Astrocyte of the cerebellum (primary cell): ENCODE data around the gene DNAJB1.
A peak's percentile ranks its signal among the peaks of the same experiment; 100 is the strongest.
"Not testable (repeated sequence)": the region's sequence is repeated elsewhere in the genome, so short reads cannot be mapped to it uniquely, and the experiment has no call there.

Source experiments
- DNase-seq: peaks from one replicate; pipeline ENCODE4 v3.0.0-alpha.2; 2011; ENCODE audit warnings: low read depth
- H3K4me3 ChIP-seq: 2 replicates; pipeline ENCODE4 v1.5.1; 2011; ENCODE audit warnings: mild to moderate bottlenecking, low read depth, low read length, moderate library complexity
- in situ Hi-C: cut with HindIII; loops from 2 replicates; pipeline ENCODE4 v1.10.0; 2017; ENCODE audit warnings: low sequenced_read_pairs
- TF ChIP-seq, protein P1 (sequence below): IDR thresholded peaks from 2 replicates; pipeline ENCODE4 v1.5.1; 2012; ENCODE audit warnings: low read length, low read depth, moderate library complexity, mild to moderate bottlenecking; ENCODE audit errors: missing control alignments

Gene DNAJB1

DNA sequence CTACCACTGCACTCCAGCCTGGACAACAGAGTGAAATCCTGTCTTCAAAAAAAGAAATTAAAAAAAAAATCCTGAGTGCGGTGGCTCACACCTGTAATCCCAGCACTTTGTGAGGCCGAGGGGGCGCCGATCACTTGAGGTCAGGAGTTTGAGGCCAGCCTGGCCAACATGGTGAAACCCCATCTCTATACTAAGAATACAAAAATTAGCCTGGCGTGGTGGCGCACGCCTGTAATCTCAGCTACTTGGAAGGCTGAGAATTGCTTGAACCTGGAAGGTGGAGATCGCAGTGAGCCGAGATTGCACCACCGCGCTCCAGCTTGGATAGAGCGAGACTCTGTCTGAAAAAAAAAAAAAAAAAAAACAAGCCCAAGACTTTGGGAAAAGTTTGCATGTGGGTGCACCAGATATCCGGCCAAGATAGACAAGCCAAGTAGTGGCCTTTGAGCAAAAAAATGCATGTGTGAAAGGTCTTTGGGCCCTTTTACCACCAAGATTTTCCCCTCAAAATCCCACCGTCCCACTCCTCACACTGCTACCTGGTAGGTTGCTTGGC is 5.7 kb downstream of the DNAJB1 start:
- in situ Hi-C loops, result loop anchor here (25.0 kb wide), 1 partner anchor 100 kb away; the partner anchor contains the start of gene DDX39A
- TF ChIP-seq, protein P1, sequence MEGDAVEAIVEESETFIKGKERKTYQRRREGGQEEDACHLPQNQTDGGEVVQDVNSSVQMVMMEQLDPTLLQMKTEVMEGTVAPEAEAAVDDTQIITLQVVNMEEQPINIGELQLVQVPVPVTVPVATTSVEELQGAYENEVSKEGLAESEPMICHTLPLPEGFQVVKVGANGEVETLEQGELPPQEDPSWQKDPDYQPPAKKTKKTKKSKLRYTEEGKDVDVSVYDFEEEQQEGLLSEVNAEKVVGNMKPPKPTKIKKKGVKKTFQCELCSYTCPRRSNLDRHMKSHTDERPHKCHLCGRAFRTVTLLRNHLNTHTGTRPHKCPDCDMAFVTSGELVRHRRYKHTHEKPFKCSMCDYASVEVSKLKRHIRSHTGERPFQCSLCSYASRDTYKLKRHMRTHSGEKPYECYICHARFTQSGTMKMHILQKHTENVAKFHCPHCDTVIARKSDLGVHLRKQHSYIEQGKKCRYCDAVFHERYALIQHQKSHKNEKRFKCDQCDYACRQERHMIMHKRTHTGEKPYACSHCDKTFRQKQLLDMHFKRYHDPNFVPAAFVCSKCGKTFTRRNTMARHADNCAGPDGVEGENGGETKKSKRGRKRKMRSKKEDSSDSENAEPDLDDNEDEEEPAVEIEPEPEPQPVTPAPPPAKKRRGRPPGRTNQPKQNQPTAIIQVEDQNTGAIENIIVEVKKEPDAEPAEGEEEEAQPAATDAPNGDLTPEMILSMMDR, result no peak
- no peak for DNase-seq
- H3K4me3 ChIP-seq, result no peak overlapping the region

DNA sequence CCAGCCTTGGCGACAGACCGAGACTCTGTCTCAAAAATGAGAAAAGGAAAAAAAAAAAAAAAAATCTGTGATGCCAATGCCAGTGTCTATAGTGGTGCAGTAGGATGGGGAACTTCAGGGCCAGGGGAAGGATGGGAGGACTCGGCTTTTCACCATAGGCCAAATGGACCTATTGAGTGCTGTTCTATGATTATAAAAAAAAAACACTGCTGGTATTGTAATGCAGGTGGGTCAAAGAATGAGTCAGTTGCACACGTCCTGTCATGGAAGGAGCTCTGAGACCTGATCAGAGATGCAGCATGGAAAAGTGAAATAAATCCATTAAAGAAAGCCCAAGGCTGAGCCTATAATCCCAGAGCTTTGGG is 7.0 kb downstream of the DNAJB1 start:
- DNase-seq, result no peak
- in situ Hi-C loops, result loop anchor here (25.0 kb wide), 1 partner anchor 99 kb away; the partner anchor contains the start of gene DDX39A
- no peak overlapping the region for H3K4me3 ChIP-seq
- TF ChIP-seq, protein P1, result no peak

DNA sequence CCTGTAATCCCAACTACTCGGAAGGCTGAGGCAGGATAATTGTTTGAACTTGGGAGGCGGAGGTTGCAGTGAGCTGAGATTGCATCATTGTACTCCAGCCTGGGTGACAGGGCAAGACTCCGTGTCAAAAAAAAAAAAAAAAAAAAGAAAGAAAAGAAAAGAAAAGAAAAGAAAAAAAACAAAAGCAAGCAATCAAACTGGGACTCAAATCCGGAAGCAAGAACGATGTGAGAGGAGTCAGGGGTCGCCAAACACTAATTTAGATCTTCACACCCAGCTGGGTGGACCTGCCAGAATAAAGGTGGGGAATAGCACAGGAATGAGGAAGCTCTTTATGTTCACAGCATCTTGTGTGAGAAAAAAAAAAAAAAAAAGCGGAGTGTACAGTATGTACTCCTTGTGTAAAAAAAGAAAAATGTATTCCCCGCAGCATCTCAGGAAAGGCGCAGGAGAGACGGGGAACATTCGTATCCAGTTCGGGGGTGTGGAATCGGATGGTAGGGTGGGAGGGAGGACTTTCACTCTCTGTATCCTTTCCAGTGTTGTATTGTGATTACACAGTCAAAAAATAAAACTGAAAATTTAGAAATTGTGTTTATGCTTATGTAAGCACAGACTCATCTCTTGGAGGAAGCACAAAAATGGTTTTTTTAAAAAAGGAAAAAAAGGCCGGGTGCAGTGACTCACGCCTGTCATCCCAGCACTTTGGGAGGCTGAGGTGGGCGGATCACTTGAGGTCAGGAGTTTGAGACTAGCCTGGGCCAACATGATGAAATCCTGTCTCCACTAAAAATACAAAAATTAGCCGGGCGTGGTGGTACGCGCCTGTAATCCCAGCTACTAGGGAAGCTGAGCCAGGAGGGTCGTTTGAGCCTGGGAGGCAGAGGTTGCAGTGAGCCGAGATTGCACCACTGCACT is 7.6 kb downstream of the DNAJB1 start:
- in situ Hi-C loops, result loop anchor here (25.0 kb wide), 1 partner anchor 98 kb away; the partner anchor contains the start of gene DDX39A
- H3K4me3 ChIP-seq, result no peak overlapping the region
- TF ChIP-seq, protein P1, result no peak
- DNase-seq, result no peak

DNA sequence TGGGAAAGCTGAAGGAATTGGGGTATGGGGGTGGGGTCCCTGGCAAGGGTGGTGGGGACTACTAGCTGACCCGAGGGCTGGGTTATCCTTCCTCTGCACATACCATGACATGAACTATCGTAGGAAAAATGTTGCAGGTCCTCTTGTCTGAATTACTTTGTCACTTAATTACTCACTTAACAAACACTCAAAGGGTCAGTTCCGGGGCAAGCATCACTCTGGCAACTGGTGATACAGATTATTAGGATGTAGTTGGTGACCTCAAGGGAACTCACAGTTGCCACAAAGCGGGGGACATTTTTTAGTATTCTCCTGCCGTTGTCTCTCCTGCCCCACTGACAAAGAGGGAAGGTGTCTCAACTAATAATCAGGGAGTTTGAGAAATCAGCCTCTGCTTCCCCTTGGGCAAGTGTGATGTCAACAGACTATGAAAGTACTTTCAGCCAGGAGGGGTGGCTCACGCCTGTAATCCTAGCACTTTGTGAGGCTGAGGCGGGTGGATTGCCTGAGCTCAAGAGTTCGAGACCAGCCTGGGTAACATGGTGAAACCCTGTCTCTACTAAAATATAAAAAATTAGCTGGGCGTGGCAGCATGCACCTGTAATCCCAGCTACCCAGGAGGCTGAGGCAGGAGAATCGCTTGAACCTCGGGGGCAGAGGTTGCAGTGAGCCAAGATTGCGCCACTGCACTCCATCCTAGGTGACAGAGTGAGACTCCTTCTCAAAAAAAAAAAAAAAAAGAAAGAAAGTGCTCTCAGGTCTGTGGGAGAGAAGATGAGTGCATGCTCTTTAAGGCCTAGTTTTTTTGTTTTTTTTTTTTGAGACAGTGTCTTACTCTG is 10.3 kb downstream of the DNAJB1 start:
- TF ChIP-seq, protein P1, result no peak

DNA sequence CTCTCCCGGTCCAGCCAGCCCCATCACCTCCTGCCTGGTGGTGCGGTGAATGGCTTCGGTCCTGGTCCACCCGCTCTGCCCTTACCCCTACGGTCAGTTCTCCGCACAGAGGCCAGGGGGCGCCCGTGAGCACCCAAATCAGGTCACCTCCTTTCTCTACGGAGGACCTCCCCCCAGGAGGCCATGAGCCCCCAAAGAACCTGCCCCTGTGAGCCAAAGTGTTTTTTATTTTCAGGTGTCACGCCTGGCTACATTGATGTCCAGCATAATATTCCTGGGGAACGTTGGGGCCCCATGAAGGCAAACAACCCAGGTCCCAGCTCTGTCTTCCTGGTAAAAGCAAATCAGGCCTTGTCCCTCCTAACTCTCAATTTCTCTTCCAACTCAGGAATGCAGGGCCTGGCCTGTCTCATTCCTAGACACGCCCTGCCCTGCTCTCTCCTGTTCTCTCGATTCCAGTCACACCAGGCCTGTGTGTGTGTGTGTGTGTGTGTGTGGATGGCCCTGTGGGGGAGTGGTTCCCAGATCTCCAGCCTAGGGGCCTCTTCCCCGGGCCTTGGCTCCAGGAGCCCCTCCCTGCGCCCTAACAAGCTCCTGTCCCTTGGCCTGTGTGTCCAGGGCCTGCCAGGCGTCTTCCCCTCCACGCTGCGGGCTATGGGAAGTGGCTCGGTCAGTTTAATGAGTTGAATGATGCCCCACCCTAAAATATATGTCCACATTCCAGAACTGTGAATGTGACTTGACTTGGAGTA is 12.5 kb downstream of the DNAJB1 start:
- TF ChIP-seq, protein P1, result peak; percentile 70
- DNase-seq, result no peak
- in situ Hi-C loops, result loop anchor here (25.0 kb wide), 1 partner anchor 93 kb away; the partner anchor contains the start of gene DDX39A
- no peak overlapping the region for H3K4me3 ChIP-seq

More for the DNA sequence above, 10.3 kb downstream of the DNAJB1 start:
- in situ Hi-C loops, result loop anchor here (25.0 kb wide), 1 partner anchor 96 kb away; the partner anchor contains the start of gene DDX39A
- DNase-seq, result no peak
- no peak overlapping the region for H3K4me3 ChIP-seq

DNA sequence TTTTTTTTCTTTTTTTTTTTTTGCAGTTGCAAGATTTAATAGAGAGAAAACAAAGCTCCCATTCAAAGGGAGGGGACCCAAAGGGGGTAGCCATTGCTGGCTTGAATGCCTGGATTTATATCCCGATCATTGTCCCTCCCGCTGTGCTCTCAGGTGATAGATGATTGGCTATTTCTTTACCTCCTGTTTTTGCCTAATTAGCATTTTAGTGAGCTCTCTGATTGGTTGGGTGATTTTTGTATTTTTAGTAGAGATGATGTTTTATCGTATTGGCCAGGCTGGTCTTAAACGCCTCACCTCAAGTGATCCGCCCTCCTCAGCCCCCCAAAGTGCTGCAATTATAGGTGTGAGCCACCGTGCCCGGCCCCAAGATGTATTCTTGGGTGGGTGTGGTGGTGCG is 13.6 kb downstream of the DNAJB1 start:
- not testable (repeated sequence) for H3K4me3 ChIP-seq, DNase-seq
- in situ Hi-C loops, result loop anchor here (25.0 kb wide), 1 partner anchor 92 kb away; the partner anchor contains the start of gene DDX39A
